Cardiac muscle cell (in vitro differentiated cells and primary cell): ENCODE measurements around the gene F10. TPM values are rescaled to one million over a fixed set of nuclear protein-coding genes. Genes with fewer than 3 reads are reported as not detected.
"Not testable (repeated sequence)": the region's sequence is repeated elsewhere in the genome, so short reads cannot be mapped to it uniquely, and the experiment has no call there.

Experiments used
- DNase-seq, 2 donors: peaks; one replicate each; pipeline versions ENCODE4 v3.0.0 to v3.0.0-alpha.2; 2010 to 2017; ENCODE audit warnings: low read depth in 1 of 2, low spot score in 1 of 2
- H3K27ac ChIP-seq: fragments of 200-600 bp; sonication (generic); 2 replicates; pipeline ENCODE4 v1.5.1; 2016
- H3K27me3 ChIP-seq: fragments of 200-600 bp; sonication (generic); 2 replicates; pipeline ENCODE4 v1.6.0; 2016; ENCODE audit warnings: control low read depth
- H3K36me3 ChIP-seq: fragments of 200-600 bp; sonication (generic); 2 replicates; pipeline ENCODE4 v1.5.1; 2016; ENCODE audit warnings: control low read depth
- H3K4me1 ChIP-seq: fragments of 200-600 bp; sonication (generic); 2 replicates; pipeline ENCODE4 v1.8.1; 2017; ENCODE audit warnings: low read depth, mild to moderate bottlenecking, mixed run types
- H3K4me3 ChIP-seq: fragments of 200-600 bp; sonication (generic); 2 replicates; pipeline ENCODE4 v1.5.1; 2016; ENCODE audit warnings: mild to moderate bottlenecking
- H3K9me3 ChIP-seq: fragments of 200-600 bp; sonication (generic); 2 replicates; pipeline ENCODE4 v1.5.1; 2017; ENCODE audit warnings: low read depth, mild to moderate bottlenecking, control low read depth
- polyA plus RNA-seq: library from polyadenylated mRNA; unstranded; fragments of >200 nt; fragmentation: Nextera tagmentation; extraction: Ambion mirVana; gene quantifications from 2 replicates; pipeline ENCODE4 v1.2.1, GENCODE V29; 2016
- total RNA-seq: library from RNA; depleted of rRNA; stranded (reverse); fragments of >200 nt; gene quantifications from 2 replicates; pipeline ENCODE4 v1.2.3, GENCODE V29; 2016
- TF ChIP-seq, protein P1 (sequence below): IDR thresholded peaks from 2 replicates; pipeline ENCODE4 v1.5.1; 2012; ENCODE audit warnings: low read depth, mild to moderate bottlenecking, low read length

The F10 gene
- total and polyA plus RNA-seq, 2 experiments from 2014 or later, result 4.0 to 6.6 TPM

DNA sequence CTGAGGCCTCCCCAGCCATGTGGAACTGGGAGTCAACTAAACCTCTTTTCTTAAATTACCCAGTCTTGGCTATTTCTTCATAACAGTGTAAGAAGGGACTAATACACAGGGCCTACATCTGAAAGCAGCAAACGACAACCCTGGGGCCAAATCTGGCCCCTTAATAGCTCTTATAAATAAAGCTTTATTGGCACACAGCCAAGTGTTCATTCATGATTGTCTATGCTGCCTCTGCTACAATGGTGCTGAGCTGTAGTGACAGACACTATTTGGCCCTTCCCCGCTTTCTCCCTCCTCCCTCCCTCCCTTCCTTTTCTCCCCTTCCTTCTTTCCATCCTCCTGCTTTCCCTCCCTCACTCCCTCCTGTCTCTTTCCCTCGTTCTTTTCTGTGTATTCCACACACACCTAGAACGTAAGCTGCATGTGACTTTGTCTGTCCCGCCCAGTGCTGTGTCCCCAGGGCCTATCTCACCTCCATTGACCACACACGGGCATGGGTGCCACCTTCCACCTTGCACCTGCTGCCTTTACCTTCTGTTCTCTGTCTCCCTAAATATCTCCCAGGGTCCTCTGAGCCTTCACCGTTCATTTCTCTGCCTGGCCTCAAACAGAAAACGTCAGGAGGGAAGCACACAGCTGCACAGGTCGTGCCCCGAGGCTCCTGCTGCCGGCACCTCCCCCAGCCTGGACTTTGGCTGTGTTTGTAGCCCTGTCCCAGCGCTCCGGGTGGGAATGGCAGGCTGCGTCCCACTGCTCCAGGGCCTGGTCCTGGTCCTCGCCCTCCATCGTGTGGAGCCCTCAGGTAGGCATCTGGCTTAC, 35.5 kb downstream of the F10 start, which contains the start of gene PROZ:
PROZ (plus strand) TSS at position 720 of the 819 bp plus-strand sequence; CDS start at position 733, 13 bp downstream.
- Histone ChIP-seq H3K4me3 (no peak within 1 kb of the TSS), H3K4me1 (peaks cover 4% of the 10 kb centered on the region), H3K27me3 (peaks cover 5% of the 10 kb centered on the region), H3K9me3 (no peaks in the 10 kb centered on the region), H3K36me3 (no peaks in the 10 kb centered on the region), H3K27ac (no peak within 1 kb of the TSS)
- TF ChIP-seq, protein P1, sequence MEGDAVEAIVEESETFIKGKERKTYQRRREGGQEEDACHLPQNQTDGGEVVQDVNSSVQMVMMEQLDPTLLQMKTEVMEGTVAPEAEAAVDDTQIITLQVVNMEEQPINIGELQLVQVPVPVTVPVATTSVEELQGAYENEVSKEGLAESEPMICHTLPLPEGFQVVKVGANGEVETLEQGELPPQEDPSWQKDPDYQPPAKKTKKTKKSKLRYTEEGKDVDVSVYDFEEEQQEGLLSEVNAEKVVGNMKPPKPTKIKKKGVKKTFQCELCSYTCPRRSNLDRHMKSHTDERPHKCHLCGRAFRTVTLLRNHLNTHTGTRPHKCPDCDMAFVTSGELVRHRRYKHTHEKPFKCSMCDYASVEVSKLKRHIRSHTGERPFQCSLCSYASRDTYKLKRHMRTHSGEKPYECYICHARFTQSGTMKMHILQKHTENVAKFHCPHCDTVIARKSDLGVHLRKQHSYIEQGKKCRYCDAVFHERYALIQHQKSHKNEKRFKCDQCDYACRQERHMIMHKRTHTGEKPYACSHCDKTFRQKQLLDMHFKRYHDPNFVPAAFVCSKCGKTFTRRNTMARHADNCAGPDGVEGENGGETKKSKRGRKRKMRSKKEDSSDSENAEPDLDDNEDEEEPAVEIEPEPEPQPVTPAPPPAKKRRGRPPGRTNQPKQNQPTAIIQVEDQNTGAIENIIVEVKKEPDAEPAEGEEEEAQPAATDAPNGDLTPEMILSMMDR, result no peak
- no peak for DNase-seq

DNA sequence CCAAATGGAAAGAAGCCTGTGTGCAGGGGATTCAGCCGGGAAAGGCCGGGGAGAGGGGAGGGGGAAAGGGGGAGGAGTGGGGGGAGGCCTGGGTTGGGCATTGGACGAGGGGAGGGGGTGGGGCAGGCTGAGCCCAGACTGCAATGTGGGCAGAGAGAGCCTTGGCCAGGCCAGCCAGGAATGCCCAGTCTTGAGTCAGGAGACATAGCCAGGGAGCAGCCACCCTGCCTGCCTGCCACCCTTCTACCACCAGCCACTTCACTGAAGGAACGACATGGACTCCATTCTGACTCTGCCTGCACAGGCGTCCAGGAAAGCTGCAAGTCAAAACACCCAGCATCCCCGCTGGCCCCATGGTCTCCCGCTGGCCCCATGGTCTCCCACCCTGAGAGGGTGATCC, 36.3 kb downstream of the F10 start:
- H3K4me1 ChIP-seq, result no peaks in the 10 kb centered on the region
- H3K9me3 ChIP-seq, result no peaks in the 10 kb centered on the region
- H3K27me3 ChIP-seq, result peaks cover 8% of the 10 kb centered on the region
- H3K27ac ChIP-seq, result no peak overlapping the region
- no peak for DNase-seq
- no peak overlapping the region for H3K4me3 ChIP-seq
- TF ChIP-seq, protein P1, result no peak
- H3K36me3 ChIP-seq, result no peaks in the 10 kb centered on the region

DNA sequence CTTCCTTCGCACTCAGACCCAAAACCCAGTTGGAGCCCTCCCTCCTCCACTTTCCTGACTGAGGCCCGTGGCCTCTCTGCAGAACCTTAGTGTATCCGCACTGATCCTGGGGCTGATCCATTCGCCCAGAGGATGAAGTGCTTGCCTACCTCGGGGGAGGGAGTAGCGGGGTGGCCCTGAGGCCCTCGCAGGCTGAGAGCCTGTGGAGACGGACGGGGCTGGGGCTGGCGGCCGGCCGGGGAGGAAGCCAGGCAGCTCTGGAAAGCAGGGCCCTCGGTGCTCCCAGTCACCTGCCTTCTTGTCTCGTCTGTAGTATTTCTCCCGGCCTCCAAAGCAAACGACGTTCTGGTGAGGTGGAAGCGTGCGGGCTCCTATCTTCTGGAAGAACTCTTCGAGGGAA, 37.1 kb downstream of the F10 start:
- Histone ChIP-seq H3K27me3 (peaks cover 8% of the 10 kb centered on the region), H3K4me3 (no peak overlapping the region), H3K4me1 (no peaks in the 10 kb centered on the region), H3K36me3 (no peaks in the 10 kb centered on the region), H3K9me3 (no peaks in the 10 kb centered on the region), H3K27ac (no peak overlapping the region)
- TF ChIP-seq, protein P1, result no peak
- DNase-seq, result no peak

DNA sequence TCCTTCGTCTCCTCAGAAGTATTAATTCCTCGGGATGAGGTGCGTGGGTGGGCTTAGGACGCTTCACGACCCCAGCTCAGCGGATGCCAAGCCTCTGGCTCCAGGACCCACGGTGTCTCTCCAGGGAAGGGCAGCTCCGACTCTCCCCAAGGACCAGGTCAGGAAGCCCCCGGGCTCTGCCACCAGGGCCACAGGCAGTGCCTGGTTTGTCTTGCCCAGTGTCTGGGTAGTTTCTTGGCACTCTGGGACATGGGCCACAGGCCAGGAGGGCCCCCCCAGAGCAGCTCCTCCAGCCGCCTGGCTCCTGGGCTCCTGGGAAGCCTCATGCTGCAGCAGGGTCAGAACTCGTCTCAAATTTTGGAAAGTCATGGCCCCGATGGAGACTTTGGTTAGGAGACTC, 38.4 kb downstream of the F10 start:
- H3K27ac ChIP-seq, result no peak overlapping the region
- no peaks in the 10 kb centered on the region for H3K4me1 ChIP-seq
- no peaks in the 10 kb centered on the region for H3K9me3 ChIP-seq
- TF ChIP-seq, protein P1, result no peak
- no peaks in the 10 kb centered on the region for H3K36me3 ChIP-seq
- peaks cover 8% of the 10 kb centered on the region for H3K27me3 ChIP-seq
- no peak overlapping the region for H3K4me3 ChIP-seq
- no peak for DNase-seq

DNA sequence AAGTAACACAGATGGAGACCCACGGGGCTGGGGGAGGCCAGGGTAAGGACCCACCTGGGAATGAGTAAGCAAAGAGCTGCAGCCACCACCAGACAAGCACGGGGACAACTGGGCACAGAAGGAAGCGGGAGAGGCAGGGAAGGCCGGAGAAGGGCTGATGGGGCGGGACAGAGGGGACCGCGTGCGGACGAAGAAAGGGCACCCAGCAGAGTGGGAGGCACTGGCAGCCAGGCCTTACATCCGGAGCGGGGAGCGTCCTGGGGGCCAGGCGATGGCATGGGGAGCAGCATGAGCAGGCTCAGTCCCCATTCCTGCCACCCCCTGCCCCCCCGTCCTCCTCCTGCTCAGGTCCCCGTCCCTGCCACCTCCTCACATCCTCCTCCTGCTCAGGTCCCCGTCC, 38.8 kb downstream of the F10 start:
- TF ChIP-seq, protein P1, result no peak
- no peak for DNase-seq
- Histone ChIP-seq H3K27ac (no peak overlapping the region), H3K4me3 (no peak overlapping the region), H3K27me3 (peaks cover 8% of the 10 kb centered on the region), H3K9me3 (no peaks in the 10 kb centered on the region), H3K36me3 (no peaks in the 10 kb centered on the region), H3K4me1 (no peaks in the 10 kb centered on the region)

DNA sequence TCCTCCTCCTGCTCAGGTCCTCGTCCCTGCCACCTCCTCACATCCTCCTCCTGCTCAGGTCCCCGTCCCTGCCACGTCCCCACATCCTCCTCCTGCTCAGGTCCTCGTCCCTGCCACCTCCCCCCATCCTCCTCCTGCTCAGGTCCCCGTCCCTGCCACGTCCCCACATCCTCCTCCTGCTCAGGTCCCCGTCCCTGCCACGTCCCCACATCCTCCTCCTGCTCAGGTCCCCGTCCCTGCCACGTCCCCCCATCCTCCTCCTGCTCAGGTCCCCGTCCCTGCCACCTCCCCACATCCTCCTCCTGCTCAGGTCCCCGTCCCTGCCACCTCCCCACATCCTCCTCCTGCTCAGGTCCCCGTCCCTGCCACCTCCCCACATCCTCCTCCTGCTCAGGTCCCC, 39.4 kb downstream of the F10 start:
- H3K4me1 ChIP-seq, H3K4me3 ChIP-seq, H3K36me3 ChIP-seq: not testable (repeated sequence)

More for the DNA sequence above, 39.4 kb downstream of the F10 start:
- not testable (repeated sequence) for DNase-seq, H3K9me3 ChIP-seq, H3K27ac ChIP-seq, H3K27me3 ChIP-seq
